Measurements from ENCODE around the gene MRFAP1L1. TPM values are rescaled to one million over a fixed set of nuclear protein-coding genes. Genes with fewer than 3 reads are reported as not detected.

Gene MRFAP1L1
- total RNA-seq, 2 donors from 2014 or later: 65.2 to 81.9 TPM

DNA sequence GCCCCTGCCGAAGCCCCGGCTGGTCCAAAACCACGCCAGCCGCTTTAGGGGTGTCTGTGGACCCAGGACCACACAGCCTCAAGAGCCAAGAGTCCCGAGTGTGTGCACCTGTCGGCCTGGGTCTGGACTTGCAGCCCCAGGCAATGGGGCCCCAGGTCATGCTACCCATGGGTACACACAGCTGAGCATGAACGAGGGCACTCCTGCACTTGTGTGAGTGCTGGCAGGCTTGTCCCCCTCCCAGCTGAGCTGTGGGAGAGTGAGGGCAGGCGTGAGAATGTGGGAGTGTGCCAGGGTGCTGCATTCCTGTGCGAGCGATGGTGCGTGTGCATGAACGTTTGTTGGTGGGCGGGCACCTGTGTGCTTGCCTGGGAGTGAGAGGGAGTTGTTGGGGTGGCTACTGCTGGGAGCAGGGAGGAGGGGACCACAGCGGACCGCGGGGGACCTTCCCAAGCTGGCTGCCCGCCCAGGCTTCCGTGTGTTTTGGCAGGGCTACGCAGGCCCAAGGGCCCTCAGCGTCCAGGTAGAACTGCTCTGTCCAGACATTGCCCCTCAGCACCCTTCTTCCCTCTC, 37.1 kb upstream of the MRFAP1L1 start:
- Histone ChIP-seq H3K4me1 (replicated peaks) (peaks cover 39% of the 10 kb centered on the region), H3K27me3 (replicated peaks; ENCODE audit: insufficient read depth) (no peaks in the 10 kb centered on the region), H3K4me3 (no peak overlapping the region), H3K9me3 (no peaks in the 10 kb centered on the region), H3K36me3 (no peaks in the 10 kb centered on the region), H3K27ac (peak overlapping the region; percentile 72 to 83)
- intact Hi-C loops (cut with DNase I): no loop called here
- TF ChIP-seq POLR2A (IDR thresholded peaks at IDR 0.05) (no peak), POLR2AphosphoS5 (IDR thresholded peaks at IDR 0.05) (peak; percentile 74)
- DNase-seq (ENCODE audit: low spot score): peak; percentile 87
- WGBS: 28% methylated on average over 19 of the region's 20 CpGs

DNA sequence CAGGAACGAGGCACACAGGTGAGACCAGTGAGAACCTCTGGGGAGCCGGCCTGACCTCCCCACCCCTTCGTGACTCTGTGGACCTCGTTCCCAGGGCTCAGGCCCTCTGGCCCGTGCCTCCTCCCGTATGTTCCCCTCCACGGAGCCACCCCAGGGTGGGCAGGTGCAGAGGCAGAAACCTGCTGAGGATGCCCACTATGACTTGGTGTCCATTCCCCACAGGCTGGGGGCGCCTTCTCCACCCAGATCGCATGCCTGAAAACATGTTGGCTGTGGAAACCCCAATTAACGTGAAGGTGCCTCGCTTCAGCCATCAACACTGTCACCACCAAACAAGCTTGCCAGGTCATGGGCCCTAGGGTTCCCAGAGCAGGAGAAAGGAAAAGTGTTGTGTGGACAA, 33.3 kb upstream of the MRFAP1L1 start:
- Histone ChIP-seq H3K27me3 (replicated peaks; ENCODE audit: insufficient read depth) (no peaks in the 10 kb centered on the region), H3K4me1 (replicated peaks) (peaks cover 15% of the 10 kb centered on the region), H3K27ac (no peak overlapping the region), H3K9me3 (no peaks in the 10 kb centered on the region), H3K4me3 (no peak overlapping the region), H3K36me3 (no peaks in the 10 kb centered on the region)
- intact Hi-C loops (cut with DNase I): no loop called here
- WGBS: 80% methylated on average over 11 of the region's 11 CpGs
- TF ChIP-seq, protein P1, sequence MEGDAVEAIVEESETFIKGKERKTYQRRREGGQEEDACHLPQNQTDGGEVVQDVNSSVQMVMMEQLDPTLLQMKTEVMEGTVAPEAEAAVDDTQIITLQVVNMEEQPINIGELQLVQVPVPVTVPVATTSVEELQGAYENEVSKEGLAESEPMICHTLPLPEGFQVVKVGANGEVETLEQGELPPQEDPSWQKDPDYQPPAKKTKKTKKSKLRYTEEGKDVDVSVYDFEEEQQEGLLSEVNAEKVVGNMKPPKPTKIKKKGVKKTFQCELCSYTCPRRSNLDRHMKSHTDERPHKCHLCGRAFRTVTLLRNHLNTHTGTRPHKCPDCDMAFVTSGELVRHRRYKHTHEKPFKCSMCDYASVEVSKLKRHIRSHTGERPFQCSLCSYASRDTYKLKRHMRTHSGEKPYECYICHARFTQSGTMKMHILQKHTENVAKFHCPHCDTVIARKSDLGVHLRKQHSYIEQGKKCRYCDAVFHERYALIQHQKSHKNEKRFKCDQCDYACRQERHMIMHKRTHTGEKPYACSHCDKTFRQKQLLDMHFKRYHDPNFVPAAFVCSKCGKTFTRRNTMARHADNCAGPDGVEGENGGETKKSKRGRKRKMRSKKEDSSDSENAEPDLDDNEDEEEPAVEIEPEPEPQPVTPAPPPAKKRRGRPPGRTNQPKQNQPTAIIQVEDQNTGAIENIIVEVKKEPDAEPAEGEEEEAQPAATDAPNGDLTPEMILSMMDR (IDR thresholded peaks at IDR 0.05): no peak
- TF ChIP-seq POLR2AphosphoS5 (IDR thresholded peaks at IDR 0.05) (no peak), POLR2A (IDR thresholded peaks at IDR 0.05) (no peak)
- no peak for DNase-seq (ENCODE audit: low spot score)

DNA sequence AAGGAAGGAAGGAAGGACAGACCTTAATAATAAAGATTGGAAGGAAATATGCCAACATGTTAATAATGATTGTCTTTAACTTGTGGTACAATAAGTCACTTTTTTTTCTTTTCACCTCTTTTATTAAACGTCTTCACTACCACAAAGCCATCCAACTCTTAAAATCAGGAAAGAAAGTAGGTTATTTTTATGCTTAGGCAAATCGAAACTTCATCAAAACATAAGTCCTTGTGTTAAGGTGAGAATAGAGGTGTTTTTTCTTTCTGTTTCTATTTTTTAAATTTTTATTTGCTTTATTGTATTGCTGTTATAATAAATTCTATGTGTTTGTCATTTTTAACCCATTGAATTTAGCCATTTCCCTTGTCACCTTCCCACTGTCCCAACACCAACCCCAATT, 32.8 kb upstream of the MRFAP1L1 start:
- Histone ChIP-seq H3K4me3 (no peak overlapping the region), H3K27me3 (replicated peaks; ENCODE audit: insufficient read depth) (no peaks in the 10 kb centered on the region), H3K27ac (no peak overlapping the region), H3K9me3 (no peaks in the 10 kb centered on the region), H3K4me1 (replicated peaks) (peaks cover 10% of the 10 kb centered on the region), H3K36me3 (no peaks in the 10 kb centered on the region)
- no peak for DNase-seq (ENCODE audit: low spot score)
- intact Hi-C loops (cut with DNase I): no loop called here
- no peak for TF ChIP-seq POLR2A (IDR thresholded peaks at IDR 0.05)
- TF ChIP-seq POLR2AphosphoS5 (IDR thresholded peaks at IDR 0.05): no peak
- TF ChIP-seq, protein P1 (IDR thresholded peaks at IDR 0.05): no peak
- WGBS: 73% methylated on average over 2 of the region's 2 CpGs

DNA sequence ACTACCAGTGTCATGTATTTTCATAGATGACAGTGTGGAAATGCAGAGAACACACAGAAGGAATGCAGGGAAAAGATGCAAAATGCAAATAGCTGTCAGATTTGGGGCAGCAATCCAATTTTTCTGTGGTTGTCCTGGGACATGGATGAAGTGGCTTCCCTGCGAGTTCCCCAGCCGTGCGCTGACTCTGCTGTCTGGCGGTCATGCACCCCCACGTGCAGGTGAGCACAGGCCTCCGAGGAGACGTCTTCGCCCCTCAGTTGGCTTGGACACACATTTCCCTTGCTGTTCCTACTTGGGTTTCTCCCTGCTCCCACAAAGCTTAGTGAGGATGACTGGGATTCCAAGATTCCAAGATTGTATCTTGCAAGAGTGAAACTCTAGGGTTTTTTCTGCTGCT, 30.7 kb upstream of the MRFAP1L1 start:
- TF ChIP-seq, protein P1 (IDR thresholded peaks at IDR 0.05): no peak
- TF ChIP-seq POLR2A (IDR thresholded peaks at IDR 0.05) (no peak), POLR2AphosphoS5 (IDR thresholded peaks at IDR 0.05) (no peak)
- WGBS: 88% methylated on average over 8 of the region's 8 CpGs

DNA sequence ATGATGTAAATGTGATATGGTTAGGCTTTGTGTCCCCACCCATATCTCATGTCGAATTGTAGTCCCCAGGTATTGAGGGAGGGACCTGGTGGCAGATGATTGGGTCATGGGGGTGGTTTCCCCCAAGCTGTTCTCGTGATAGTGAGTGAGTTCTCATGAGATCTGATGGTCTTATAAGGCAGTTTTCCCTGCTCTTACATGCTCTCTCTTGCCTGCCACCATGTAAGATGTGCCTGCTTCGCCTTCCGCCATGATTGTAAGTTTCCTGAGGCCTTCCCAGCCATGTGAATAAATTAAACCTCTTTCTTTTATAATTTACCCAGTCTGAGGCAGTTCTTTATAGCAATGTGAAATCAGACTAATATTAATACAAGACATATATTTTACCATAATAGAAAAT, 30.3 kb upstream of the MRFAP1L1 start:
- TF ChIP-seq POLR2AphosphoS5 (IDR thresholded peaks at IDR 0.05): no peak
- TF ChIP-seq, protein P1 (IDR thresholded peaks at IDR 0.05): no peak
- no peak for TF ChIP-seq POLR2A (IDR thresholded peaks at IDR 0.05)
- H3K4me1 ChIP-seq (replicated peaks): no peaks in the 10 kb centered on the region
- WGBS: 84% methylated on average over 4 of the region's 4 CpGs

More for the DNA sequence above, 30.7 kb upstream of the MRFAP1L1 start:
- no peaks in the 10 kb centered on the region for H3K36me3 ChIP-seq
- no peak for DNase-seq (ENCODE audit: low spot score)
- H3K27me3 ChIP-seq (replicated peaks; ENCODE audit: insufficient read depth): no peaks in the 10 kb centered on the region
- H3K4me3 ChIP-seq: no peak overlapping the region
- no peaks in the 10 kb centered on the region for H3K9me3 ChIP-seq
- intact Hi-C loops (cut with DNase I): no loop called here
- no peak overlapping the region for H3K27ac ChIP-seq
- H3K4me1 ChIP-seq (replicated peaks): no peaks in the 10 kb centered on the region

More for the DNA sequence above, 30.3 kb upstream of the MRFAP1L1 start:
- no peak for DNase-seq (ENCODE audit: low spot score)
- Histone ChIP-seq H3K27ac (no peak overlapping the region), H3K27me3 (replicated peaks; ENCODE audit: insufficient read depth) (no peaks in the 10 kb centered on the region), H3K9me3 (no peaks in the 10 kb centered on the region), H3K36me3 (no peaks in the 10 kb centered on the region), H3K4me3 (no peak overlapping the region)
- intact Hi-C loops (cut with DNase I): no loop called here
